G401 (cell line): Measurements from ENCODE around the gene TMEM25. TPM values are rescaled to one million over a fixed set of nuclear protein-coding genes. Genes with fewer than 3 reads are reported as not detected.
"Not testable (repeated sequence)": the region's sequence is repeated elsewhere in the genome, so short reads cannot be mapped to it uniquely, and the experiment has no call there.

ENCODE experiments used
- DNase-seq: peaks from one replicate; pipeline ENCODE4 v3.0.0-alpha.2; 2015; ENCODE audit warnings: low spot score
- in situ Hi-C: cut with HindIII; loops from 2 replicates; pipeline ENCODE4 v1.10.0; 2016; ENCODE audit warnings: low sequenced_read_pairs, mixed read lengths
- total RNA-seq: library from RNA; depleted of rRNA; stranded (reverse); fragments of >200 nt; shearing (Covaris generic); gene quantifications from 2 replicates; pipeline ENCODE4 v1.2.3, GENCODE V29; 2014; rRNA removed

TMEM25 gene
- total RNA-seq, 1 experiment from 2014 or later: 23.1 TPM

DNA sequence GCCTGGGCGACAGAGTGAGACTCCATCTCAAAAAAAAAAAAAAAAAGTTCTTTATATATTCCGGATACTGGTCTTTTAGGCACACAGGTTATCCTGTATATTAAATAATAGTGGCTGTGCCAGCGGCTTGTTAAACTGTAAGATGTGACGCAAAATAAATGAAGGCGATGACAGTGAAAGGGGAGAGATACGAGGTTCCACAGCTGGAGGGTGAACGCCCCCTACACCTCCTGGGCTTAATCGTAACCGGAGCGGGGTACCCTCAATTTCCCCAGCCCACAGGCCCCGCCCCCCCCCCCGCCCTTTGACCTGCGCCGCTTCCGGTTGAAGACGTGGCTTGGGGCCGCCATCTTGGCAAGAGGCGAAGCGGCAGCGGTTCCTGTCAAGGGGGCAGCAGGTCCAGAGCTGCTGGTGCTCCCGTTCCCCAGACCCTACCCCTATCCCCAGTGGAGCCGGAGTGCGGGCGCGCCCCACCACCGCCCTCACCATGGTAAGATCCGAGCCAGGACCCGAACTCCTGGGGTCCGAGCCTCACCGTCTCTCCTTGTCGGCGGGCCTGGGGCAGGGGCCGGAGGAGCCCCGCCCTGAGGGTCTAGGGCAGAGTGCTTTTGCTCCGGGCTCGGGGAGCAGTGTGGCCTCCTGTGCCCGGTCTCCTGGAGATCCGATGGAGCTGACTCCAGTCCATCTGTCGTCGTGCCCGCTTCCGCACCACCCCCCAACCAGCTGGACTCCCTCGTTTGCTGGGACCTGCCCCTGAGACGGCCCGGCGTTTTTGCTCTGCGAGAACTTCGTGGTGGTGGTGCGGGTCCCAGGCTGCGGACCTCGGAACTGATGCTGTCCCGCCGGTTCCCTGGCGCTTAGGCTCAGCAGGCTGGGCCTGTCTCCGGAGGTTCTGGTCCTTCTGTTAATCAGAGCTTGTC, 41.3 kb downstream of the TMEM25 start, which contains the start of gene ARCN1:
ARCN1 (plus strand) TSS at position 349 of the 920 bp plus-strand sequence; CDS start at position 488, 139 bp downstream.
- peak; percentile 81 for DNase-seq
- in situ Hi-C loops: no loop called here

DNA sequence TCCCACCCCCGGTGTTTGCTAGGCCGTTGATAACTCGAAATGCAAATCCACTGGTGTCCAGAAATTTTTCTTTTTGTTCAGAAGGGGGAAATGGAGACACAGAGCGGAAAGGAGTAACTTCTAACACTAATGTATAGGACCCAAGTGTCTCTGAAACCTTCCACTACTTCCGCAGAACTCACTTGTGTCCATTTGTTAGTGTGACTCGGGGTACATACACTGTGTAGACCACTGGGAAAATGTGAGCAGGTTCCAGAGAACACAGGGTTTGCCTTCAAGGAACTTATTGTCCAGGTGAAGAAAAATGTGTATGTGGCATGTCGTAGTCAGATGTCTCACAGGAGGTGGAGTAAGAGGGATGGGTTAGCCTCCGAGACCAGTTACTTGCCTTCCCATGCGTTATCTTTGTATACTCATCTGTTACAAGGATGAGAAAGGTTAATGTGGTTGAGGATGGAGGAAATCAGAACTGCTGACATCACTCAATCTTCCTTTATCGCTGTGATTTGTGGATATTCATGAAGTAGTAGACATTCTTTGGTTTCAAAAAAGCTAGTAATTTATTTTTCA, 42.1 kb downstream of the TMEM25 start:
- DNase-seq: no peak
- in situ Hi-C loops: no loop called here

- no peak for DNase-seq
- in situ Hi-C loops: loop anchor here (5.0 kb wide), 1 partner anchor 47 kb away; the partner anchor contains the start of gene TTC36
These were observed 43.6 kb downstream of the TMEM25 start for GRCh38 chr11:118574636-118575035.

DNA sequence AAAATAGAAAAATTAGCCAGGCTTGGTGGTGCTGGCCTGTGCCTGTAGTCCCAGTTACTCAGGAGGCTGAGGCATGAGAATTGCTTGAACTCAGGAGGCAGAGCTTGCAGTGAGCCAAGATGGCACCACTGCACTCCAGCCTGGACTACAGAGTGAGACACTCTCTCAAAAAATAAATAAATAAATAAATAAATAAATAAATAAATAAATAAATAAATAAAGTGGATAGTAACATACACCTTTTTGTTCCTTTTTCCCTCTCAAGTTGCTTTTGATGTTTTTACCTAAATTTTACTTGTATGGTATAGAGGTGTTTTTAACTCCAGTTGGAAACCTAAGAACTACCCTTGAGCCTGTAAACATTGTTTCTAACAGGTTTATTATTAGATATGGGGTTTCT, 47.0 kb downstream of the TMEM25 start:
- in situ Hi-C loops: loop anchor here (5.0 kb wide), 1 partner anchor 51 kb away; the partner anchor contains the start of gene TTC36
- DNase-seq: not testable (repeated sequence)

- no peak for DNase-seq
- in situ Hi-C loops: no loop called here
These were observed 50.1 kb downstream of the TMEM25 start for GRCh38 chr11:118581057-118581456.

Other genes with a start within 250 kb of the TMEM25 start
- gene CD3E, start 226.5 kb upstream of the TMEM25 start, total RNA-seq: not detected in 2 replicates
- not detected in 2 replicates for gene CD3D, start 188.5 kb upstream of the TMEM25 start, total RNA-seq
- not detected in 2 replicates for gene CD3G, start 186.8 kb upstream of the TMEM25 start, total RNA-seq
- gene UBE4A, start 171.6 kb upstream of the TMEM25 start, total RNA-seq: 24.3 and 35.0 TPM in 2 replicates
- 146 and 244 TPM in 2 replicates for gene ATP5MG, start 129.6 kb upstream of the TMEM25 start, total RNA-seq
- 6.6 and 20.5 TPM in 2 replicates for gene KMT2A, start 94.7 kb upstream of the TMEM25 start, total RNA-seq
- gene TTC36, start 3.7 kb upstream of the TMEM25 start, total RNA-seq: 3.3 TPM in 1 of 2 replicates, not detected in the other
- gene IFT46, start 34.7 kb downstream of the TMEM25 start, total RNA-seq: 8.5 and 8.7 TPM in 2 replicates
- gene ARCN1, start 41.2 kb downstream of the TMEM25 start, total RNA-seq: 88.3 and 91.9 TPM in 2 replicates
- gene PHLDB1, start 76.4 kb downstream of the TMEM25 start, total RNA-seq: 32.6 and 40.6 TPM in 2 replicates
- not detected in 2 replicates for gene TREH, start 148.5 kb downstream of the TMEM25 start, total RNA-seq